HCT116 (cell line): ENCODE data around the gene PJA1. TPM values are rescaled to one million over a fixed set of nuclear protein-coding genes. Genes with fewer than 3 reads are reported as not detected.

ENCODE experiments used
- ATAC-seq: fragments of 200-7000 bp; cut with Tn5 transposase; 2 replicates; pipeline ENCODE4 v1.9.1; 2020; ENCODE audit warnings: mild to moderate bottlenecking, moderate library complexity
- BruUV-seq: library from RNA; stranded (reverse); fragments of 400-500 nt; replicated peaks from 2 replicates; lab custom pipeline; 2021; lab: Mats Ljungman, UMichigan
- CTCF ChIA-PET: fragments of 300-600 bp; sonication (Branson Sonifier 250); formaldehyde crosslinking; loops from one replicate; lab custom pipeline; 2021; ENCODE audit warnings: antibody characterized with exemption; lab: Charles Lee
- POLR2A ChIA-PET: fragments of 300-600, 350-600 bp; sonication (Branson Sonifier 250); formaldehyde crosslinking; loops from one replicate; lab custom pipeline; 2021; ENCODE audit warnings: antibody characterized with exemption; lab: Charles Lee
- RAD21 ChIA-PET, 2 experiments: fragments of 300-600 bp; sonication (Branson Sonifier 250); formaldehyde crosslinking; loops; one replicate each; lab custom pipeline; 2023; ENCODE audit warnings: low total read pairs in 2 of 2; ENCODE audit not compliant: uncharacterized antibody in 2 of 2, unreplicated experiment in 2 of 2, low non-redundant PET in 1 of 2; lab: Charles Lee
- DNase-seq: peaks from one replicate; pipeline ENCODE4 v3.0.0-alpha.2; 2010; ENCODE audit warnings: low read depth, low spot score
- H2AFZ ChIP-seq: fragments of 200-600 bp; shearing (Covaris generic), sonication (generic); 2 replicates; pipeline ENCODE4 v1.6.1; 2017; ENCODE audit warnings: low read depth, mixed run types, mixed read lengths, antibody characterized with exemption, low read length; ENCODE audit not compliant: poor library complexity, severe bottlenecking
- H3K27ac ChIP-seq: 2 replicates; pipeline ENCODE4 v1.5.1; 2012; ENCODE audit warnings: low read depth, low read length
- H3K27me3 ChIP-seq: fragments of 200-600 bp; sonication (generic); 2 replicates; pipeline ENCODE4 v1.6.1; 2016; ENCODE audit warnings: mixed run types, low read length, mixed read lengths; ENCODE audit not compliant: insufficient read depth
- H3K36me3 ChIP-seq, 2 experiments: fragments of 200-500 bp in 1 of 2; fragments of 200-600 bp in 1 of 2; sonication (Bioruptor generic) in 1 of 2; sonication (generic) in 1 of 2; 2 replicates each; pipeline versions ENCODE4 v1.5.1 to v1.6.1; 2014 to 2016; ENCODE audit warnings: low read length in 2 of 2, inconsistent platforms in 1 of 2, mixed read lengths in 1 of 2, mixed run types in 1 of 2; ENCODE audit not compliant: insufficient read depth in 2 of 2, control insufficient read depth in 1 of 2
- H3K4me1 ChIP-seq, 2 experiments: fragments of 200-600 bp in 1 of 2; sonication (generic) in 1 of 2; 2 replicates each; pipeline versions ENCODE4 v1.5.1 to v1.6.1; 2012 to 2017; ENCODE audit warnings: low read length in 2 of 2, inconsistent platforms in 1 of 2, mild to moderate bottlenecking in 1 of 2, mixed read lengths in 1 of 2, mixed run types in 1 of 2, moderate library complexity in 1 of 2; ENCODE audit not compliant: insufficient read depth in 2 of 2, control insufficient read depth in 1 of 2
- H3K4me2 ChIP-seq: fragments of 200-600 bp; sonication (generic); 2 replicates; pipeline ENCODE4 v1.6.1; 2017; ENCODE audit warnings: mixed run types, low read length, mixed read lengths
- H3K4me3 ChIP-seq, 2 experiments: fragments of 200-600 bp in 1 of 2; sonication (generic) in 1 of 2; replicated peaks in 1 of 2; 2 replicates each; pipeline ENCODE4 v1.5.1; 2011 to 2016; ENCODE audit warnings: low read length in 2 of 2, control low read depth in 1 of 2, low read depth in 1 of 2, mild to moderate bottlenecking in 1 of 2, mixed read lengths in 1 of 2, mixed run types in 1 of 2
- H3K79me2 ChIP-seq: fragments of 200-600 bp; sonication (generic); 2 replicates; pipeline ENCODE4 v1.6.1; 2017; ENCODE audit warnings: mild to moderate bottlenecking, mixed run types, low read length, moderate library complexity, mixed read lengths; ENCODE audit not compliant: insufficient read depth
- H3K9ac ChIP-seq: fragments of 200-600 bp; sonication (generic); 2 replicates; pipeline ENCODE4 v1.6.1; 2016; ENCODE audit warnings: low read length, mixed read lengths
- H3K9me2 ChIP-seq: fragments of 200-600 bp; sonication (generic), shearing (Covaris generic); 2 replicates; pipeline ENCODE4 v1.6.1; 2017; ENCODE audit warnings: mixed run types, mild to moderate bottlenecking, moderate library complexity; ENCODE audit not compliant: insufficient read depth
- H3K9me3 ChIP-seq, 2 experiments: fragments of 200-500 bp in 1 of 2; fragments of 200-600 bp in 1 of 2; sonication (Bioruptor generic) in 1 of 2; sonication (generic) in 1 of 2; 2 replicates each; pipeline ENCODE4 v1.6.1; 2014 to 2017; ENCODE audit warnings: low read length in 2 of 2, mixed read lengths in 2 of 2, inconsistent platforms in 1 of 2, low read depth in 1 of 2, mild to moderate bottlenecking in 1 of 2, mixed run types in 1 of 2, moderate library complexity in 1 of 2; ENCODE audit not compliant: control insufficient read depth in 1 of 2, insufficient read depth in 1 of 2
- H4K20me1 ChIP-seq: fragments of 200-600 bp; sonication (generic), shearing (Covaris generic); 2 replicates; pipeline ENCODE4 v1.6.1; 2017; ENCODE audit warnings: mixed run types, mild to moderate bottlenecking, moderate library complexity; ENCODE audit not compliant: insufficient read depth
- CEBPB ChIP-seq: IDR thresholded peaks from 2 replicates; pipeline ENCODE4 v1.6.1; 2012; ENCODE audit warnings: low read depth
- FOSL1 ChIP-seq: IDR thresholded peaks from 2 replicates; pipeline ENCODE4 v1.6.1; 2012; ENCODE audit warnings: low read depth
- JUND ChIP-seq: IDR thresholded peaks from 2 replicates; pipeline ENCODE4 v1.6.1; 2012
- RAD21 ChIP-seq: IDR thresholded peaks from 2 replicates; pipeline ENCODE4 v1.6.1; 2012; ENCODE audit warnings: low read depth, mild to moderate bottlenecking
- SIN3A ChIP-seq: IDR thresholded peaks from 2 replicates; pipeline ENCODE4 v1.6.1; 2012; ENCODE audit warnings: low read depth
- TCF7L2 ChIP-seq: IDR thresholded peaks from 2 replicates; pipeline ENCODE4 v1.7.0; 2011; ENCODE audit warnings: borderline replicate concordance, inconsistent platforms; ENCODE audit not compliant: insufficient read depth, insufficient read length; ENCODE audit errors: extremely low read depth
- YY1 ChIP-seq: IDR thresholded peaks from 2 replicates; pipeline ENCODE4 v1.6.1; 2011; ENCODE audit warnings: low read length, low read depth, moderate library complexity, mild to moderate bottlenecking; ENCODE audit not compliant: insufficient replicate concordance; ENCODE audit errors: extremely low read depth
- ZNF274 ChIP-seq: fragments of 200-500 bp; sonication (Bioruptor generic); IDR thresholded peaks from 2 replicates; pipeline ENCODE4 v1.6.1; 2014; ENCODE audit warnings: mild to moderate bottlenecking, low read depth, low read length, inconsistent platforms
- intact Hi-C: fragments of 100-400 bp; cut with micrococcal nuclease; formaldehyde crosslinking; loops from 2 replicates; pipeline ENCODE4 v1.10.0; 2022
- total RNA-seq: library from RNA; stranded (reverse); gene quantifications from one replicate; pipeline ENCODE4 v1.2.1, GENCODE V29; 2021; ENCODE audit not compliant: unreplicated experiment
- TF ChIP-seq, protein P1 (sequence below): IDR thresholded peaks from 2 replicates; pipeline ENCODE4 v1.6.1; 2012; ENCODE audit warnings: low read depth

Gene PJA1
- total RNA-seq, 1 experiment from 2014 or later, result 15.7 TPM

DNA sequence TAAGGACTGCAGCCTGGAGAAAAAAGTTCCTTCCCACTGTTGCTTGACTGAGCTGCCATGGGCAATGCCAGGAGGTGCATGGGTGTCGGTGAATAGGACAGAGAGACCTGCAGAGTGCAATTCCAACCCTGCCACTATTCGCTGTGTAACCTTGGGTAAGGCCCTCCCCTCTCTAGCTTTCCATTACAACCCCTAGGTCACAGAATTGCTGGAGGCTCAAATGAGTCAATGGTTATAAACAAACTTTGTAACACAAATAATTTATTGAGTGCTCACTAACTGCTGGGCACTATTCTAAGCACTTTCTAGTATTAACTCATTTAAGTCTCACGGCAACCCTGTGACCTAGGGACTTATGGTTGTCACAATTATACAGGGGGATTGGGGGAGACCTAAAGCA, 37.8 kb downstream of the PJA1 start:
- ChIA-PET CTCF (no interaction called here), RAD21 (no interaction called here), POLR2A (no interaction called here)
- Histone ChIP-seq H3K36me3 (no peaks in the 10 kb centered on the region), H3K27me3 (no peaks in the 10 kb centered on the region), H3K4me2 (no peak overlapping the region), H3K9ac (no peak overlapping the region), H3K27ac (no peak overlapping the region), H3K9me2 (no peaks in the 10 kb centered on the region), H3K79me2 (no peaks in the 10 kb centered on the region), H3K9me3 (no peaks in the 10 kb centered on the region), H4K20me1 (no peaks in the 10 kb centered on the region), H3K4me1 (no peaks in the 10 kb centered on the region), H3K4me3 (no peak overlapping the region), H2AFZ (no peak overlapping the region)
- intact Hi-C loops, result no loop called here
- no TSS peak for BruUV-seq
- ATAC-seq (no peak), DNase-seq (no peak)
- TF ChIP-seq, protein P1, sequence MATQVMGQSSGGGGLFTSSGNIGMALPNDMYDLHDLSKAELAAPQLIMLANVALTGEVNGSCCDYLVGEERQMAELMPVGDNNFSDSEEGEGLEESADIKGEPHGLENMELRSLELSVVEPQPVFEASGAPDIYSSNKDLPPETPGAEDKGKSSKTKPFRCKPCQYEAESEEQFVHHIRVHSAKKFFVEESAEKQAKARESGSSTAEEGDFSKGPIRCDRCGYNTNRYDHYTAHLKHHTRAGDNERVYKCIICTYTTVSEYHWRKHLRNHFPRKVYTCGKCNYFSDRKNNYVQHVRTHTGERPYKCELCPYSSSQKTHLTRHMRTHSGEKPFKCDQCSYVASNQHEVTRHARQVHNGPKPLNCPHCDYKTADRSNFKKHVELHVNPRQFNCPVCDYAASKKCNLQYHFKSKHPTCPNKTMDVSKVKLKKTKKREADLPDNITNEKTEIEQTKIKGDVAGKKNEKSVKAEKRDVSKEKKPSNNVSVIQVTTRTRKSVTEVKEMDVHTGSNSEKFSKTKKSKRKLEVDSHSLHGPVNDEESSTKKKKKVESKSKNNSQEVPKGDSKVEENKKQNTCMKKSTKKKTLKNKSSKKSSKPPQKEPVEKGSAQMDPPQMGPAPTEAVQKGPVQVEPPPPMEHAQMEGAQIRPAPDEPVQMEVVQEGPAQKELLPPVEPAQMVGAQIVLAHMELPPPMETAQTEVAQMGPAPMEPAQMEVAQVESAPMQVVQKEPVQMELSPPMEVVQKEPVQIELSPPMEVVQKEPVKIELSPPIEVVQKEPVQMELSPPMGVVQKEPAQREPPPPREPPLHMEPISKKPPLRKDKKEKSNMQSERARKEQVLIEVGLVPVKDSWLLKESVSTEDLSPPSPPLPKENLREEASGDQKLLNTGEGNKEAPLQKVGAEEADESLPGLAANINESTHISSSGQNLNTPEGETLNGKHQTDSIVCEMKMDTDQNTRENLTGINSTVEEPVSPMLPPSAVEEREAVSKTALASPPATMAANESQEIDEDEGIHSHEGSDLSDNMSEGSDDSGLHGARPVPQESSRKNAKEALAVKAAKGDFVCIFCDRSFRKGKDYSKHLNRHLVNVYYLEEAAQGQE, result no peak
- TF ChIP-seq RAD21, result no peak
- TF ChIP-seq JUND, result no peak
- no peak for TF ChIP-seq YY1
- no peak for TF ChIP-seq SIN3A
- TF ChIP-seq FOSL1, result no peak
- no peak for TF ChIP-seq CEBPB
- TF ChIP-seq ZNF274, result no peak
- no peak for TF ChIP-seq TCF7L2
